Measurements from ENCODE around the gene PLCB4.
A peak's percentile ranks its signal among the peaks of the same experiment; 100 is the strongest.

The PLCB4 gene

DNA sequence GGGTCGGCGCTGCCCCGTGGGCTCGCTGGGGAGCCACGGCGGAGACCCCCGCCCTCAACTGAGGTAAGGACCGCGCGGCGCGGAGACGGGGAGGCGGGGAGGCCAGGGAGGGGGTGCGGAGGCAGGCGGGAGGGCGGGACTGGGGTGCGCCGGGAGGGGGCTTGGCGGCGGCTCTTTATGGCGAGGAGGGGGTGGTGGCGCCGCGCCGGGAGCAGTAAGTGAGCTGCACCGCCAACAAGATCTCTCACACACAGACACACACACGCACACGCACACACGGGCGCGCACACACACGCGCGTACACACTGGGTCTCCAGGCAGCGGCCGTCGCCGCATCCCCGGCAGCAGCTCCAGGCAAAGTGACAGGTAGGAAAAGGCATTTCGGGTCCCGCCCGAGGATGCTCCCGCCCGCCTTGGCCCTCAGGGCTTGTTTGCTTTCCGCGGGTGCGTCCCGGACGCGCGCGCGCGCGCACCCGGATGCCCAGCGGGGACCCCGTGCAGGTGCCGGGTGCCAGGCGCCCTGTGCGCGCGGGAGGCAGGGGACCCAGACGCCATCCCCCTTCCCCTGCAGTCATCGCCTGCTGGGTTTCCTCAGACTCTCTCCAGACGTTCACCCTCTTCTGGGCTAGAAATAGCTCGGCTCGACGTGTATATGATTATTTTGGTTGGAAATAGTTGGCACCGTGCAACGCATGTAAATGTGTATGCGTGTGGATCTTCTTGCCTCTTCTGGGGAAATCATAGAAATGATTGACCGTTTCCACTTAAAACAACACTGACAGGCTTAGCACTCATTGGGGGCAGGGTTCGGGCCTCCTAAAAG lies at the start of gene PLCB4:
Gene PLCB4, plus strand, starts transcription at position 247 of the 823 bp plus-strand sequence. CDS start 238,728 bp downstream, outside the sequence.
- peak within 1 kb of the TSS; percentile 71 for H3K4me3 ChIP-seq (ENCODE audit: low read depth, low read length)
- peak; percentile 30 for DNase-seq (ENCODE audit: low read depth)
- TF ChIP-seq, protein P1, sequence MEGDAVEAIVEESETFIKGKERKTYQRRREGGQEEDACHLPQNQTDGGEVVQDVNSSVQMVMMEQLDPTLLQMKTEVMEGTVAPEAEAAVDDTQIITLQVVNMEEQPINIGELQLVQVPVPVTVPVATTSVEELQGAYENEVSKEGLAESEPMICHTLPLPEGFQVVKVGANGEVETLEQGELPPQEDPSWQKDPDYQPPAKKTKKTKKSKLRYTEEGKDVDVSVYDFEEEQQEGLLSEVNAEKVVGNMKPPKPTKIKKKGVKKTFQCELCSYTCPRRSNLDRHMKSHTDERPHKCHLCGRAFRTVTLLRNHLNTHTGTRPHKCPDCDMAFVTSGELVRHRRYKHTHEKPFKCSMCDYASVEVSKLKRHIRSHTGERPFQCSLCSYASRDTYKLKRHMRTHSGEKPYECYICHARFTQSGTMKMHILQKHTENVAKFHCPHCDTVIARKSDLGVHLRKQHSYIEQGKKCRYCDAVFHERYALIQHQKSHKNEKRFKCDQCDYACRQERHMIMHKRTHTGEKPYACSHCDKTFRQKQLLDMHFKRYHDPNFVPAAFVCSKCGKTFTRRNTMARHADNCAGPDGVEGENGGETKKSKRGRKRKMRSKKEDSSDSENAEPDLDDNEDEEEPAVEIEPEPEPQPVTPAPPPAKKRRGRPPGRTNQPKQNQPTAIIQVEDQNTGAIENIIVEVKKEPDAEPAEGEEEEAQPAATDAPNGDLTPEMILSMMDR (conservative IDR thresholded peaks at IDR 0.05; ENCODE audit: low read depth, low read length): no peak

DNA sequence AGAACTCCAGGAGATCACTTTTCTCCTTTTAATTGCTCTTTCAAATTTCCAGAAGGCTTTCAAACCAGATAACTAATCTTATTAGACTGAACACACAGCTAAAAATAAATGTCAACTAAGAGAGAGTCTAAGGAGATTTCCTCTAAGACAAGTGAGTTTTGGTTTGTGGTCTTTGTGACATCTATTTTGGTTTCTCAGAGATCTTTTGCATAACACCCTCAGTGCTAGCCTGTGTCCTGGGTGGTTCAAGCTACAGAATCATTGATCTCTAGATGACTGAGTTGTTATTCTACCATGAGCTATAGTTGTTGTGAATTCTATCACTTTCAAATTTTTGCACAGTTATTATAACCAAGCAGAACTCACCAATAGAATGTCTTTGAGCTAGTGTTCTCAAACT lies 49.1 kb upstream of the PLCB4 start:
- TF ChIP-seq, protein P1 (conservative IDR thresholded peaks at IDR 0.05; ENCODE audit: low read depth, low read length): no peak
- H3K4me3 ChIP-seq (ENCODE audit: low read depth, low read length): no peak overlapping the region
- DNase-seq (ENCODE audit: low read depth): no peak

DNA sequence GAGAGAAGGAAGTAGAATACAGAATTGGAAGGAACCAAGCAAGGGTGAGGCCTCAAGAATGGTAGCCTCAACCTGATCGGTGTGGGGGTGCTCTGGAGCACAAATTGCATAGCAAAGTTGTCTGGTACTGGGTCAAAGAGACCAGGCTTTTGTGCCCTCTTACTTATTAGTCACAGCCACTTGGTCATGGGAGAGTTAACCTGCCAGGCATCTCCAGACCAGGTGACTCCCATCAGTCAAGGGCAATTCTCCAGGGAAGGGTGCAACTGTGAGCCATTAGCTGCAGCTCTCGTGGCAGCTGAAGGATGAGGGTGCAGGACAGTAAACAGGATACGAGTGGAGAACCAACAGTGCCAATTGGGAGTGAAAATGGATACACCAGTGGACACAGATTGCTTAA lies 47.7 kb upstream of the PLCB4 start:
- DNase-seq (ENCODE audit: low read depth): no peak
- TF ChIP-seq, protein P1 (conservative IDR thresholded peaks at IDR 0.05; ENCODE audit: low read depth, low read length): no peak
- no peak overlapping the region for H3K4me3 ChIP-seq (ENCODE audit: low read depth, low read length)

DNA sequence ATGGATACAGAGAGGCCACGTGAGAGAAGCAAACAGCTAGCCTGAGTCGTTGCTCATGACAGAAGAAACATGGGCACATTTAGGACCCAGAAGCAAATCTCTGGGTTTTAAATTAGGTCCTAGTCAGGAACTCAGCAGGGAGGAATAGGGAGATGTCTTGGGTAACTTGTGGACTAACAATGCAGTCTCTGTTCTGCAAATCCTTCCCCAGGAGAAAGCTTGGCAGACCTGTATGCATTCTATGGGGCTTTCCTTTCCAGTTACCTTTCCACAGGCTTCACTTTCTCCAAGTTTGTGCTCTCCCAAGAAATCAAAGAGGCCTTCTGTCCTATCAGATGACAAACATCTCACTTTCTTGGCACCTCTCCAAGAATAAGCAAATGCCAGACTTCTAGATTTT lies 47.2 kb upstream of the PLCB4 start:
- H3K4me3 ChIP-seq (ENCODE audit: low read depth, low read length): no peak overlapping the region
- peak; percentile 51 for DNase-seq (ENCODE audit: low read depth)
- TF ChIP-seq, protein P1 (conservative IDR thresholded peaks at IDR 0.05; ENCODE audit: low read depth, low read length): no peak

DNA sequence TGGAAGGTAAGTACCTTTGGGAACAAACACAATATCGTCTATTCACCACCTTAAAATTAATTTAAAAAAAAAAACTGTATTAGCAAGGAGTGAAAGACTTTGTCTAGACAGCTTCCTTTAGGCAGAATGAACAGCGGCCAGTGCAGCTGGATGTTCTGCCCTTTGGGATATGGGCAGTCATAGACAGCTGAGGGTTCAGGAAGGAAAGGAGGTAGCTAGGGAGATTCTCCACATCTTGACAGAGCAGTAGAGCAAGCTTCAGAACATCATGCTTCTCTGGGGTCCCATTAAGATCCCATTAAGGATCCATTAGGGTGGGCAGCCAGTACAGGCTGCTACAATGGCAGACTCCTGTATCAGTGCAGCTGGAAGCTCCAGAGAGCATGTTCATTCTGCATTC lies 46.5 kb upstream of the PLCB4 start:
- H3K4me3 ChIP-seq (ENCODE audit: low read depth, low read length): no peak overlapping the region
- TF ChIP-seq, protein P1 (conservative IDR thresholded peaks at IDR 0.05; ENCODE audit: low read depth, low read length): no peak
- DNase-seq (ENCODE audit: low read depth): no peak

DNA sequence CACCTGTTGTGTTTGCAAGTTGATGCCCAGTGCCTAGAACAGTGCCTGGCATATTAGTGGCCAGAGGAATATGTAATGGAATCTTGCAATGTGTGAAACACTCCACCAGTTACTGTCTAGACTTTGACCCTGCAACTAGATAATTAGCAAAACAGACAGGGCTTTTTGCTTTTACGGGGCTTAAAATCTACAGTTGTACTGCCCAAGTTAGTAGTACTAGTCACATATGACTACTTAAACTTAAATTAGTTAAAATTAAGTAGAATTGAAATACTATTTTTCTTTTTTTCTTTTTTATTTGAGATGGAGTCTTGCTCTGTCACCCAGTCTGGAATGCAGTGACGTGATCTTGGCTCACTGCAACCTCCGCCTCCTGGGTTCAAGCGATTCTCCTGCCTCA lies 44.3 kb upstream of the PLCB4 start:
- H3K4me3 ChIP-seq (ENCODE audit: low read depth, low read length): no peak overlapping the region
- TF ChIP-seq, protein P1 (conservative IDR thresholded peaks at IDR 0.05; ENCODE audit: low read depth, low read length): no peak
- DNase-seq (ENCODE audit: low read depth): no peak

DNA sequence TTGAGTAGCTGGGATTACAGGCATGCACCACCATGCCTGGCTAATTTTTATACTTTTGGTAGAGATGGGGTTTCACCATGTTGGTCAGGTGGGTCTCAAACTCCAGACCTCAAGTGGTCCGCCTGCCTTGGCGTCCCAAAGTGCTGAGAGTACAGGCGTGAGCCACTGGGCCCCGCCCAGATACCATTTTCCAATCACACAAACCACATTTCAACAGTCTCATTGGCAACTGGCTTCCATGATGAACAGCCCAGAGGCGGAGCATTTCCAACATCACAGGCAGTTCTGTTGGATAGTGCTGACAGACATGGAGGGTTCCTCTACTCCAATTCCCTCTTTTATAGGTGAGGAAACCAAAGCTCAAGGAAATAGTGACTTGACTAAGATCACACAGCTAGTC lies 43.9 kb upstream of the PLCB4 start:
- H3K4me3 ChIP-seq (ENCODE audit: low read depth, low read length): no peak overlapping the region
- DNase-seq (ENCODE audit: low read depth): no peak
- TF ChIP-seq, protein P1 (conservative IDR thresholded peaks at IDR 0.05; ENCODE audit: low read depth, low read length): no peak

Data from choroid plexus epithelial cell (primary cell).